H1 (cell line): Measurements from ENCODE around the gene FMC1. TPM values are rescaled to one million over a fixed set of nuclear protein-coding genes. Genes with fewer than 3 reads are reported as not detected.

Experiments
- CTCF ChIA-PET: fragments of 300-600 bp; sonication (Branson Sonifier 250); formaldehyde crosslinking; loops from one replicate; lab custom pipeline; 2021; ENCODE audit not compliant: partially characterized antibody; lab: Charles Lee
- POLR2A ChIA-PET: fragments of 300-600 bp; sonication (Branson Sonifier 250); formaldehyde crosslinking; loops from one replicate; lab custom pipeline; 2021; ENCODE audit warnings: inconsistent platforms; ENCODE audit not compliant: partially characterized antibody; lab: Charles Lee
- DNase-seq, 2 experiments: peaks; one replicate each; pipeline versions ENCODE4 v3.0.0 to v3.0.0-alpha.2; 2010 to 2022; ENCODE audit warnings: low spot score in 2 of 2, low read depth in 1 of 2, mixed read lengths in 1 of 2
- FAIRE-seq: peaks from 2 replicates; lab custom pipeline; 2011; peaks lifted over from hg19 to GRCh38; lab: Jason Lieb, UNC
- H2AFZ ChIP-seq: 2 replicates; pipeline ENCODE4 v1.8.1; 2012; ENCODE audit warnings: low read length, inconsistent platforms
- H2AK5ac ChIP-seq: 2 replicates; pipeline ENCODE4 v1.6.1; 2013; ENCODE audit warnings: low read depth, low read length
- H2BK120ac ChIP-seq: replicated peaks from 2 replicates; pipeline ENCODE3; 2013; ENCODE audit warnings: low read depth, low read length, inconsistent platforms
- H2BK12ac ChIP-seq: 2 replicates; pipeline ENCODE4 v1.6.1; 2013; ENCODE audit warnings: low read depth, low read length
- H2BK15ac ChIP-seq: 2 replicates; pipeline ENCODE4 v1.6.1; 2013; ENCODE audit warnings: low read length
- H2BK20ac ChIP-seq: 2 replicates; pipeline ENCODE4 v1.6.1; 2013; ENCODE audit warnings: low read length
- H2BK5ac ChIP-seq: 2 replicates; pipeline ENCODE4 v1.6.1; 2013; ENCODE audit warnings: low read depth, low read length
- H3K14ac ChIP-seq: 2 replicates; pipeline ENCODE4 v1.6.1; 2013; ENCODE audit warnings: inconsistent platforms; ENCODE audit not compliant: insufficient read length
- H3K18ac ChIP-seq: 2 replicates; pipeline ENCODE4 v1.6.1; 2013; ENCODE audit warnings: low read length; ENCODE audit errors: extremely low read depth
- H3K23ac ChIP-seq: 2 replicates; pipeline ENCODE4 v1.6.1; 2013; ENCODE audit warnings: inconsistent platforms; ENCODE audit not compliant: insufficient read length
- H3K23me2 ChIP-seq: 2 replicates; pipeline ENCODE4 v1.6.1; 2013; ENCODE audit warnings: low read depth, low read length
- H3K27ac ChIP-seq: 2 replicates; pipeline ENCODE4 v1.6.1; 2011; ENCODE audit warnings: low read depth, low read length, inconsistent platforms
- H3K27me3 ChIP-seq, 4 experiments: replicated peaks in 1 of 4; 1 replicate in 1 of 4; 2 replicates in 3 of 4; pipeline versions ENCODE4 v1.6.1 to v1.8.1; 2011 to 2013; ENCODE audit warnings: low read length in 3 of 4, mild to moderate bottlenecking in 3 of 4, inconsistent platforms in 2 of 4, mixed read lengths in 2 of 4, moderate library complexity in 1 of 4; ENCODE audit not compliant: control insufficient read depth in 3 of 4, insufficient read depth in 3 of 4; ENCODE audit errors: extremely low read depth in 1 of 4
- H3K36me3 ChIP-seq, 4 experiments: 2 replicates each; pipeline versions ENCODE4 v1.6.1 to v1.8.1; 2011 to 2013; ENCODE audit warnings: mild to moderate bottlenecking in 4 of 4, low read length in 3 of 4, moderate library complexity in 2 of 4, control low read depth in 1 of 4, inconsistent platforms in 1 of 4; ENCODE audit not compliant: insufficient read depth in 4 of 4, control insufficient read depth in 2 of 4
- H3K4ac ChIP-seq: replicated peaks from 2 replicates; pipeline ENCODE3; 2013; ENCODE audit warnings: low read length, low read depth, mixed read lengths, inconsistent platforms; ENCODE audit not compliant: insufficient read length
- H3K4me1 ChIP-seq, 4 experiments: replicated peaks in 1 of 4; 1 replicate in 1 of 4; 2 replicates in 3 of 4; pipeline versions ENCODE4 v1.6.1 to v1.8.1; 2011 to 2013; ENCODE audit warnings: low read length in 3 of 4, inconsistent platforms in 2 of 4, mixed read lengths in 1 of 4; ENCODE audit not compliant: insufficient read depth in 4 of 4, control insufficient read depth in 3 of 4
- H3K4me2 ChIP-seq, 2 experiments: 2 replicates each; pipeline versions ENCODE4 v1.6.1 to v1.8.1; 2011 to 2013; ENCODE audit warnings: low read depth in 2 of 2, low read length in 2 of 2, control low read depth in 1 of 2, inconsistent platforms in 1 of 2, mild to moderate bottlenecking in 1 of 2; ENCODE audit not compliant: insufficient read depth in 1 of 2
- H3K4me3 ChIP-seq, 4 experiments: fragments of 200-600, 300-600 bp in 1 of 4; sonication (generic), shearing (Covaris generic), sonication (Bioruptor Twin) in 1 of 4; 2 replicates each; pipeline versions ENCODE4 v1.5.1 to v1.8.1; 2011 to 2016; ENCODE audit warnings: low read length in 4 of 4, low read depth in 3 of 4, control low read depth in 2 of 4, inconsistent platforms in 2 of 4, mild to moderate bottlenecking in 2 of 4, mixed read lengths in 1 of 4, moderate library complexity in 1 of 4; ENCODE audit not compliant: insufficient read depth in 2 of 4; ENCODE audit errors: extremely low read depth in 1 of 4
- H3K56ac ChIP-seq: replicated peaks from 2 replicates; pipeline ENCODE3; 2013; ENCODE audit warnings: low read depth, mild to moderate bottlenecking, mixed read lengths, low read length, inconsistent platforms; ENCODE audit not compliant: insufficient read length
- H3K79me1 ChIP-seq: 2 replicates; pipeline ENCODE4 v1.6.1; 2013; ENCODE audit warnings: low read depth, low read length, control low read depth
- H3K79me2 ChIP-seq, 2 experiments: 2 replicates each; pipeline versions ENCODE4 v1.6.1 to v1.8.1; 2012 to 2013; ENCODE audit warnings: low read length in 2 of 2, mild to moderate bottlenecking in 2 of 2, inconsistent platforms in 1 of 2; ENCODE audit not compliant: insufficient read depth in 2 of 2, control insufficient read depth in 1 of 2
- H3K9ac ChIP-seq, 4 experiments: replicated peaks in 1 of 4; 1 replicate in 1 of 4; 2 replicates in 3 of 4; pipeline versions ENCODE4 v1.6.1 to v1.8.1; 2011 to 2013; ENCODE audit warnings: low read depth in 3 of 4, low read length in 3 of 4, control low read depth in 2 of 4, mild to moderate bottlenecking in 2 of 4, moderate library complexity in 2 of 4, inconsistent platforms in 1 of 4; ENCODE audit errors: extremely low read depth in 1 of 4
- H3K9me3 ChIP-seq, 2 experiments: 2 replicates each; pipeline versions ENCODE4 v1.6.1 to v1.8.1; 2012 to 2013; ENCODE audit warnings: mild to moderate bottlenecking in 2 of 2, moderate library complexity in 2 of 2, control low read depth in 1 of 2, inconsistent platforms in 1 of 2, low read depth in 1 of 2, low read length in 1 of 2, mixed read lengths in 1 of 2; ENCODE audit not compliant: insufficient read depth in 2 of 2
- H4K20me1 ChIP-seq, 2 experiments: replicated peaks in 1 of 2; 2 replicates each; pipeline versions ENCODE3 to v1.8.1; 2011 to 2013; ENCODE audit warnings: inconsistent platforms in 2 of 2, low read length in 2 of 2, mild to moderate bottlenecking in 1 of 2; ENCODE audit not compliant: insufficient read depth in 2 of 2, control insufficient read depth in 1 of 2
- H4K5ac ChIP-seq: 2 replicates; pipeline ENCODE4 v1.6.1; 2013; ENCODE audit warnings: low read length, low read depth, mixed read lengths, inconsistent platforms; ENCODE audit not compliant: insufficient read length
- H4K8ac ChIP-seq: 2 replicates; pipeline ENCODE4 v1.8.0; 2013; ENCODE audit warnings: mild to moderate bottlenecking, moderate library complexity, low read length, inconsistent platforms; ENCODE audit not compliant: insufficient read depth; ENCODE audit errors: extremely low read depth
- H4K91ac ChIP-seq: replicated peaks from 2 replicates; pipeline ENCODE3; 2013; ENCODE audit warnings: low read length, mixed read lengths, inconsistent platforms; ENCODE audit not compliant: insufficient read length
- BRCA1 ChIP-seq: IDR thresholded peaks from 2 replicates; pipeline ENCODE4 v1.6.1; 2012; ENCODE audit warnings: low read depth, low read length, improper control_type of control experiment
- CEBPB ChIP-seq: IDR thresholded peaks from 2 replicates; pipeline ENCODE4 v1.6.1; 2012; ENCODE audit warnings: low read depth, low read length
- CREB1 ChIP-seq: IDR thresholded peaks from 2 replicates; pipeline ENCODE4 v1.6.1; 2012; ENCODE audit warnings: inconsistent platforms
- HDAC6 ChIP-seq: IDR thresholded peaks from one replicate; pipeline ENCODE4 v1.7.1; 2012; ENCODE audit warnings: low read depth, mild to moderate bottlenecking, inconsistent platforms, low read length, moderate library complexity
- JUND ChIP-seq: IDR thresholded peaks from 2 replicates; pipeline ENCODE4 v1.6.1; 2011; ENCODE audit warnings: mild to moderate bottlenecking, improper control_type of control experiment, low read length
- NANOG ChIP-seq: IDR thresholded peaks from 2 replicates; pipeline ENCODE4 v1.6.1; 2011; ENCODE audit warnings: low read length, low read depth, mild to moderate bottlenecking, inconsistent platforms; ENCODE audit not compliant: insufficient read depth, poor library complexity, severe bottlenecking
- RFX5 ChIP-seq: IDR thresholded peaks from 2 replicates; pipeline ENCODE4 v1.6.1; 2011; ENCODE audit warnings: low read depth, low read length, improper control_type of control experiment, borderline replicate concordance
- SP2 ChIP-seq: IDR thresholded peaks from 2 replicates; pipeline ENCODE4 v1.6.1; 2012; ENCODE audit warnings: mild to moderate bottlenecking, low read length, inconsistent platforms
- WGBS, 2 experiments: shearing (Covaris generic) in 1 of 2; methylation state at CpG; one replicate each; pipeline versions ENCODE4 v1.1.6 to v1.1.7; 2013 to 2015; ENCODE audit warnings: low lambda C conversion rate in 2 of 2, mixed read lengths in 2 of 2, inconsistent platforms in 1 of 2, low coverage in 1 of 2, missing lambda C conversion rate in 1 of 2; ENCODE audit not compliant: insufficient replicate concordance in 2 of 2, insufficient coverage in 1 of 2, insufficient read length in 1 of 2; ENCODE audit errors: extremely low coverage in 1 of 2, missing lambda C conversion rate in 1 of 2; 5-methylcytosine and 5-hydroxymethylcytosine counted together
- polyA plus RNA-seq, 7 experiments: library from polyadenylated mRNA; depleted of rRNA in 3 of 7; stranded (reverse) in 5 of 7; unstranded in 2 of 7; fragments of >200 nt in 5 of 7; fragments of 200-250 nt in 2 of 7; gene quantifications; 1 replicate in 5 of 7; 2 replicates in 1 of 7; 4 replicates in 1 of 7; pipeline versions ENCODE4 v1.2.1 to v1.2.3, GENCODE V29; 2011 to 2013; ENCODE audit warnings: missing spikeins in 2 of 7, mixed read lengths in 2 of 7
- total RNA-seq: library from RNA; stranded (reverse); fragmentation: NEBNext Ultra II Directional; extraction: Animal tissue kit (Norgen Biotek cat#: 25700); gene quantifications from 2 replicates; pipeline ENCODE4 v1.2.1, GENCODE V29; 2021

Gene FMC1
- total and polyA plus RNA-seq, 2 of the 8 experiments (the other 6 are each of a cell fraction or from before 2014, with no cell fraction given), result 15.8 to 28.4 TPM

GRCh38 chr7:139393621-139394211 is 52.6 kb downstream of the FMC1 start:
- Histone ChIP-seq H2BK12ac (no peak overlapping the region), H3K27ac (no peak overlapping the region), H3K14ac (no peak overlapping the region), H3K4me1 (no peaks in the 10 kb centered on the region), H3K79me2 (peaks cover 0 to 64% of the 10 kb centered on the region in 2 experiments; a peak in 2 of 4 replicates), H3K36me3 (peaks cover 0 to 30% (median 2%) of the 10 kb centered on the region in 4 experiments; a peak in 2 of 8 replicates), H3K4me3 (no peak overlapping the region), H2AK5ac (no peak overlapping the region), H2BK15ac (no peak overlapping the region), H3K56ac (no peak overlapping the region), H3K79me1 (peaks cover 2% of the 10 kb centered on the region; the same call in 1 of the 2 replicates), H2AFZ (no peak overlapping the region), H4K5ac (no peak overlapping the region), H3K9ac (no peak overlapping the region), H3K27me3 (no peaks in the 10 kb centered on the region), H3K9me3 (no peaks in the 10 kb centered on the region), H2BK120ac (no peak overlapping the region), H4K91ac (no peak overlapping the region), H2BK5ac (no peak overlapping the region), H4K20me1 (peaks cover 3% of the 10 kb centered on the region in 2 experiments), H4K8ac (no peak overlapping the region), H3K4ac (no peak overlapping the region), H3K23ac (no peak overlapping the region), H3K23me2 (no peaks in the 10 kb centered on the region), H3K18ac (no peak overlapping the region), H2BK20ac (no peak overlapping the region), H3K4me2 (no peak overlapping the region)
- TF ChIP-seq BRCA1 (no peak), JUND (no peak), NANOG (no peak), HDAC6 (no peak), CEBPB (no peak), RFX5 (no peak), CREB1 (no peak), SP2 (no peak)
- ChIA-PET CTCF (interaction anchor here (0.7 to 2.7 kb wide), 3 partner anchors 15 to 72 kb away, joined by 3 to 10 read pairs (median 7); no protein-coding TSS in a partner anchor), POLR2A (interaction anchor here (0.6 to 1.8 kb wide), 5 partner anchors 10 to 25 kb away, joined by 3 to 5 read pairs (median 3); no protein-coding TSS in a partner anchor)
- DNase-seq (no peak), FAIRE-seq (no peak)
- WGBS, 2 experiments, result 100% methylated on average over 1 of the region's 1 CpG; no CpG with 5 or more reads in 1 of the 2 experiments
